Measurements from ENCODE around the gene CAB39.

- no peak for TF ChIP-seq CTCF (IDR thresholded peaks at IDR 0.05)
- TF ChIP-seq POLR2A (IDR thresholded peaks at IDR 0.05) = no peak
Measured at GRCh38 chr2:230732914-230733401, 20.3 kb downstream of the CAB39 start.
